H9 (cell line): ENCODE measurements around the gene CSNK1A1. TPM values are rescaled to one million over a fixed set of nuclear protein-coding genes. Genes with fewer than 3 reads are reported as not detected.

Experiments used
- DNase-seq: peaks from one replicate; pipeline ENCODE4 v3.0.0-alpha.2; 2017
- H2AFZ ChIP-seq: one replicate; pipeline ENCODE4 v1.6.1; 2013; ENCODE audit warnings: mild to moderate bottlenecking, low read length, control low read depth, moderate library complexity
- H2AK5ac ChIP-seq: 2 replicates; pipeline ENCODE4 v1.6.1; 2013; ENCODE audit warnings: low read length, control low read depth, mixed read lengths; ENCODE audit not compliant: insufficient read length
- H2BK120ac ChIP-seq: one replicate; pipeline ENCODE4 v1.6.1; 2013; ENCODE audit warnings: low read depth, mild to moderate bottlenecking, low read length, control low read depth, inconsistent platforms; ENCODE audit not compliant: poor library complexity, severe bottlenecking
- H2BK12ac ChIP-seq: 2 replicates; pipeline ENCODE4 v1.6.1; 2013; ENCODE audit warnings: low read length, control low read depth, mixed read lengths, low read depth; ENCODE audit not compliant: insufficient read length
- H2BK15ac ChIP-seq: 2 replicates; pipeline ENCODE4 v1.6.1; 2013; ENCODE audit warnings: low read depth, low read length, control low read depth
- H2BK20ac ChIP-seq: one replicate; pipeline ENCODE4 v1.6.1; 2013; ENCODE audit warnings: low read depth, mild to moderate bottlenecking, low read length, control low read depth, inconsistent platforms; ENCODE audit not compliant: poor library complexity, severe bottlenecking
- H2BK5ac ChIP-seq: 2 replicates; pipeline ENCODE4 v1.6.1; 2013; ENCODE audit warnings: low read length, control low read depth, mixed read lengths; ENCODE audit not compliant: insufficient read length
- H3K14ac ChIP-seq: 2 replicates; pipeline ENCODE4 v1.6.1; 2013; ENCODE audit warnings: low read length, control low read depth; ENCODE audit not compliant: insufficient read depth
- H3K18ac ChIP-seq: 2 replicates; pipeline ENCODE4 v1.6.1; 2013; ENCODE audit warnings: low read depth, mild to moderate bottlenecking, mixed read lengths, low read length, control low read depth; ENCODE audit not compliant: insufficient read length
- H3K23ac ChIP-seq: 2 replicates; pipeline ENCODE4 v1.6.1; 2013; ENCODE audit warnings: low read length, control low read depth, mixed read lengths, low read depth; ENCODE audit not compliant: insufficient read length
- H3K23me2 ChIP-seq: 2 replicates; pipeline ENCODE4 v1.6.1; 2013; ENCODE audit warnings: low read depth, mild to moderate bottlenecking, mixed read lengths, low read length, control low read depth; ENCODE audit not compliant: insufficient read length, poor library complexity, severe bottlenecking
- H3K27ac ChIP-seq: 2 replicates; pipeline ENCODE4 v1.5.1; 2013; ENCODE audit warnings: low read length, control low read depth, mixed read lengths, low read depth; ENCODE audit not compliant: insufficient read length
- H3K27me3 ChIP-seq: 2 replicates; pipeline ENCODE4 v1.6.1; 2013; ENCODE audit warnings: low read length, control low read depth, inconsistent platforms; ENCODE audit not compliant: insufficient read depth
- H3K4ac ChIP-seq: 2 replicates; pipeline ENCODE4 v1.6.1; 2013; ENCODE audit warnings: low read depth, mild to moderate bottlenecking, control low read depth, inconsistent platforms, low read length, moderate library complexity
- H3K4me1 ChIP-seq: 2 replicates; pipeline ENCODE4 v1.6.1; 2013; ENCODE audit warnings: low read length, control low read depth, inconsistent platforms; ENCODE audit not compliant: insufficient read depth
- H3K4me2 ChIP-seq: 2 replicates; pipeline ENCODE4 v1.6.1; 2013; ENCODE audit warnings: low read length, control low read depth, mixed read lengths; ENCODE audit not compliant: insufficient read length, insufficient read depth
- H3K56ac ChIP-seq: 2 replicates; pipeline ENCODE4 v1.6.1; 2013; ENCODE audit warnings: low read depth, mild to moderate bottlenecking, mixed read lengths, low read length, control low read depth; ENCODE audit not compliant: insufficient read length
- H3K79me1 ChIP-seq: 2 replicates; pipeline ENCODE4 v1.6.1; 2013; ENCODE audit warnings: low read depth, mild to moderate bottlenecking, moderate library complexity, low read length, control low read depth, inconsistent platforms; ENCODE audit not compliant: insufficient read depth, poor library complexity, severe bottlenecking
- H3K79me2 ChIP-seq: 2 replicates; pipeline ENCODE4 v1.6.1; 2013; ENCODE audit warnings: low read length, control low read depth, inconsistent platforms; ENCODE audit not compliant: insufficient read depth
- H3K9ac ChIP-seq: 2 replicates; pipeline ENCODE4 v1.6.1; 2013; ENCODE audit warnings: low read length, control low read depth, mixed read lengths; ENCODE audit not compliant: insufficient read length; ENCODE audit errors: extremely low read depth
- H3K9me3 ChIP-seq: one replicate; pipeline ENCODE4 v1.6.1; 2013; ENCODE audit warnings: low read depth, low read length, inconsistent platforms; ENCODE audit not compliant: control insufficient read depth
- H3T11ph ChIP-seq: one replicate; pipeline ENCODE4 v1.6.1; 2013; ENCODE audit warnings: mild to moderate bottlenecking, low read length, control low read depth, inconsistent platforms
- H4K20me1 ChIP-seq: one replicate; pipeline ENCODE4 v1.6.1; 2013; ENCODE audit not compliant: control insufficient read depth, insufficient read length, insufficient read depth
- H4K5ac ChIP-seq: 2 replicates; pipeline ENCODE4 v1.6.1; 2013; ENCODE audit warnings: low read depth, mild to moderate bottlenecking, mixed read lengths, low read length, control low read depth; ENCODE audit not compliant: insufficient read length
- H4K8ac ChIP-seq: replicated peaks from 2 replicates; pipeline ENCODE4 v1.6.1; 2013; ENCODE audit warnings: low read length, control low read depth, mixed read lengths, low read depth; ENCODE audit not compliant: insufficient read length
- H4K91ac ChIP-seq: 2 replicates; pipeline ENCODE4 v1.6.1; 2013; ENCODE audit warnings: low read depth, mild to moderate bottlenecking, moderate library complexity, mixed read lengths, low read length, control low read depth; ENCODE audit not compliant: insufficient read length
- H3K27ac Mint-ChIP-seq, 3 experiments: 2 replicates in 2 of 3; 3 replicates in 1 of 3; pipeline ENCODE4 v1.8.0; 2020 to 2021; ENCODE audit warnings: mixed read lengths in 3 of 3, mild to moderate bottlenecking in 1 of 3, moderate library complexity in 1 of 3
- H3K27me3 Mint-ChIP-seq: 2 replicates; pipeline ENCODE4 v1.8.0; 2021; ENCODE audit warnings: low read depth, mild to moderate bottlenecking, moderate library complexity, mixed read lengths
- H3K36me3 Mint-ChIP-seq, 3 experiments: 2 replicates in 2 of 3; 3 replicates in 1 of 3; pipeline ENCODE4 v1.8.0; 2020 to 2021; ENCODE audit warnings: low read depth in 3 of 3, mixed read lengths in 3 of 3; ENCODE audit not compliant: insufficient read depth in 1 of 3
- H3K4me1 Mint-ChIP-seq, 2 experiments: 2 replicates each; pipeline ENCODE4 v1.8.0; 2020; ENCODE audit warnings: mixed read lengths in 2 of 2
- H3K4me3 Mint-ChIP-seq, 2 experiments: 2 replicates in 1 of 2; 3 replicates in 1 of 2; pipeline ENCODE4 v1.8.0; 2020 to 2021; ENCODE audit warnings: mild to moderate bottlenecking in 2 of 2, mixed read lengths in 2 of 2, moderate library complexity in 1 of 2
- H3K9me3 Mint-ChIP-seq, 2 experiments: 2 replicates in 1 of 2; 3 replicates in 1 of 2; pipeline ENCODE4 v1.8.0; 2020; ENCODE audit warnings: mild to moderate bottlenecking in 2 of 2, mixed read lengths in 2 of 2, moderate library complexity in 1 of 2
- WGBS: extraction: QIAGEN DNeasy Blood & Tissue Kit; methylation state at CpG from one replicate; pipeline ENCODE4 v1.1.7; 2013; ENCODE audit warnings: missing lambda C conversion rate, low lambda C conversion rate, mixed read lengths; ENCODE audit not compliant: insufficient read length; ENCODE audit errors: extremely low coverage; 5-methylcytosine and 5-hydroxymethylcytosine counted together
- total RNA-seq: library from RNA; stranded (reverse); gene quantifications from 2 replicates; pipeline ENCODE4 v1.2.1, GENCODE V29; 2021
- TF ChIP-seq, protein P1 (sequence below): fragments of 200-600 bp; sonication (generic); conservative IDR thresholded peaks from 3 replicates; pipeline ENCODE4 v1.8.0; 2021; ENCODE audit warnings: antibody characterized with exemption, mild to moderate bottlenecking

Gene CSNK1A1
- total RNA-seq, 1 experiment from 2014 or later, result 310 TPM

DNA sequence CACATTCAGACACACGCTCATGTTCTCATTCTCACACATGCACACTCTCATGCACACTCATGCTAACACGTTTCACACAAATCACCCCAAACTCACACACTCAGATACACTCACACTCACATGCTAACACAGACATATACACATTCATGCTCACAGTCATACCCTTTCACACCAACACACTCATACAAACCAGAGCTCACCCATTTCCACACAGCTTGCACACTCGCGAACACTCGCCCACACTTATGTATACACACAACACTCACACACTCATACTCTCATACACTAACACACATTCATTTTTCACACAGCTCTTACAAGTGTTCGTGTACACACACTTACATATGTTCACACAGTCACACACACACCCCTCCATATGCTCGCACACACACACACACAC lies 108.0 kb downstream of the CSNK1A1 start:
- no peak overlapping the region for H2BK5ac ChIP-seq
- no peak overlapping the region for H3K9ac ChIP-seq
- H3K27ac Mint-ChIP-seq, result peak overlapping the region; percentile 0 to 56 (median 9); a peak in 6 of 7 replicates
- no peak overlapping the region for H4K8ac ChIP-seq
- no peak overlapping the region for H2BK20ac ChIP-seq
- H3T11ph ChIP-seq, result no peak overlapping the region
- no peaks in the 10 kb centered on the region for H3K79me1 ChIP-seq
- peaks cover 0 to 3% (median 2%) of the 10 kb centered on the region in 3 experiments; a peak in 2 of 7 replicates for H3K36me3 Mint-ChIP-seq
- no peak overlapping the region for H3K56ac ChIP-seq
- peaks cover 39 to 44% of the 10 kb centered on the region in 2 experiments for H3K4me1 Mint-ChIP-seq
- H3K9me3 ChIP-seq, result no peaks in the 10 kb centered on the region
- no peak overlapping the region for H2BK120ac ChIP-seq
- H4K91ac ChIP-seq, result no peak overlapping the region
- H2BK15ac ChIP-seq, result no peak overlapping the region
- H3K27me3 Mint-ChIP-seq, result peaks cover 2% of the 10 kb centered on the region; the same call in 1 of the 2 replicates
- H3K4me1 ChIP-seq, result peaks cover 11% of the 10 kb centered on the region
- 94% methylated on average over 5 of the region's 7 CpGs for WGBS
- H3K14ac ChIP-seq, result no peak overlapping the region
- H3K79me2 ChIP-seq, result no peaks in the 10 kb centered on the region
- no peak overlapping the region for H3K18ac ChIP-seq
- no peak for DNase-seq
- no peak overlapping the region for H2BK12ac ChIP-seq
- H3K4me3 Mint-ChIP-seq, result no peak overlapping the region
- no peak overlapping the region for H4K5ac ChIP-seq
- no peak overlapping the region for H2AFZ ChIP-seq
- no peaks in the 10 kb centered on the region for H3K27me3 ChIP-seq
- no peak overlapping the region for H3K4ac ChIP-seq
- H3K27ac ChIP-seq, result no peak overlapping the region
- no peak overlapping the region for H2AK5ac ChIP-seq
- no peak overlapping the region for H3K23ac ChIP-seq
- H3K4me2 ChIP-seq, result no peak overlapping the region
- TF ChIP-seq, protein P1, sequence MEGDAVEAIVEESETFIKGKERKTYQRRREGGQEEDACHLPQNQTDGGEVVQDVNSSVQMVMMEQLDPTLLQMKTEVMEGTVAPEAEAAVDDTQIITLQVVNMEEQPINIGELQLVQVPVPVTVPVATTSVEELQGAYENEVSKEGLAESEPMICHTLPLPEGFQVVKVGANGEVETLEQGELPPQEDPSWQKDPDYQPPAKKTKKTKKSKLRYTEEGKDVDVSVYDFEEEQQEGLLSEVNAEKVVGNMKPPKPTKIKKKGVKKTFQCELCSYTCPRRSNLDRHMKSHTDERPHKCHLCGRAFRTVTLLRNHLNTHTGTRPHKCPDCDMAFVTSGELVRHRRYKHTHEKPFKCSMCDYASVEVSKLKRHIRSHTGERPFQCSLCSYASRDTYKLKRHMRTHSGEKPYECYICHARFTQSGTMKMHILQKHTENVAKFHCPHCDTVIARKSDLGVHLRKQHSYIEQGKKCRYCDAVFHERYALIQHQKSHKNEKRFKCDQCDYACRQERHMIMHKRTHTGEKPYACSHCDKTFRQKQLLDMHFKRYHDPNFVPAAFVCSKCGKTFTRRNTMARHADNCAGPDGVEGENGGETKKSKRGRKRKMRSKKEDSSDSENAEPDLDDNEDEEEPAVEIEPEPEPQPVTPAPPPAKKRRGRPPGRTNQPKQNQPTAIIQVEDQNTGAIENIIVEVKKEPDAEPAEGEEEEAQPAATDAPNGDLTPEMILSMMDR, result no peak
- no peaks in the 10 kb centered on the region for H3K23me2 ChIP-seq
- no peaks in the 10 kb centered on the region for H4K20me1 ChIP-seq
- H3K9me3 Mint-ChIP-seq, result peaks cover 3 to 4% of the 10 kb centered on the region in 2 experiments; a peak in 3 of 5 replicates
